DMS114 treated with DMSO at 0.1 percent for 48 hours (cell line): Measurements from ENCODE around the gene FAM89B.
A peak's percentile ranks its signal among the peaks of the same experiment; 100 is the strongest.

Experiments
- DNase-seq: peaks from one replicate; lab custom pipeline; 2025; ENCODE audit not compliant: unreplicated experiment; lab: John Stamatoyannopoulos, UW

FAM89B gene

GRCh38 chr11:65538915-65539743 is 33.2 kb upstream of the FAM89B start:
- no peak for DNase-seq

DNA sequence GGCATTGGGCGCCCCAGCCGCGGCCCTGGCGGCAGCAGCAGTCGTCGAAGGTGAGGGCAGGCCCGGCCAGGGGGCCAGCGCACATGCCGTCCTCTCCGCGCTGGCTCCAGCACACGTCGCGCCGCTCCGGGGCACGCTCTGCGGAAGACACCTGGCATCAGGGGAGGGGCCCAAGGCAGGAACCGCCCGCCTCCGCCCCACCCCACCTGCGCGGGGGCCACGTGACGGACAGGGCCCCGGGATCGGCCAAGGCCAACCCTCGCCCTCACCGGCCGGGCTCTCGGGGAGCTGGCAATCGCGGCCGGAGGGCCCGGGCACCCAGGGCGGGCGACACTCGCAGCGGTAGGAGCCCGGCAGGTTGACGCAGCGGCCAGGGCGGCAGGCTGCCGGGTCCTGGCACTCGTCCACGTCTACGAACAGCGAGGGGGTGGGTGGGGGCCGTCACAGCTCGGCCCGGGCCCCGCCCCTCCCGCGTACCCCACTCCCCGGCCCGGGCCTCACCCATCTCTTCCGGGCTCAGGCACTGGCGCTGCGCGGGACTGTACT is 32.5 kb upstream of the FAM89B start:
- DNase-seq: no peak

GRCh38 chr11:65540290-65541092 is 31.8 kb upstream of the FAM89B start:
- peak; percentile 59 for DNase-seq

DNA sequence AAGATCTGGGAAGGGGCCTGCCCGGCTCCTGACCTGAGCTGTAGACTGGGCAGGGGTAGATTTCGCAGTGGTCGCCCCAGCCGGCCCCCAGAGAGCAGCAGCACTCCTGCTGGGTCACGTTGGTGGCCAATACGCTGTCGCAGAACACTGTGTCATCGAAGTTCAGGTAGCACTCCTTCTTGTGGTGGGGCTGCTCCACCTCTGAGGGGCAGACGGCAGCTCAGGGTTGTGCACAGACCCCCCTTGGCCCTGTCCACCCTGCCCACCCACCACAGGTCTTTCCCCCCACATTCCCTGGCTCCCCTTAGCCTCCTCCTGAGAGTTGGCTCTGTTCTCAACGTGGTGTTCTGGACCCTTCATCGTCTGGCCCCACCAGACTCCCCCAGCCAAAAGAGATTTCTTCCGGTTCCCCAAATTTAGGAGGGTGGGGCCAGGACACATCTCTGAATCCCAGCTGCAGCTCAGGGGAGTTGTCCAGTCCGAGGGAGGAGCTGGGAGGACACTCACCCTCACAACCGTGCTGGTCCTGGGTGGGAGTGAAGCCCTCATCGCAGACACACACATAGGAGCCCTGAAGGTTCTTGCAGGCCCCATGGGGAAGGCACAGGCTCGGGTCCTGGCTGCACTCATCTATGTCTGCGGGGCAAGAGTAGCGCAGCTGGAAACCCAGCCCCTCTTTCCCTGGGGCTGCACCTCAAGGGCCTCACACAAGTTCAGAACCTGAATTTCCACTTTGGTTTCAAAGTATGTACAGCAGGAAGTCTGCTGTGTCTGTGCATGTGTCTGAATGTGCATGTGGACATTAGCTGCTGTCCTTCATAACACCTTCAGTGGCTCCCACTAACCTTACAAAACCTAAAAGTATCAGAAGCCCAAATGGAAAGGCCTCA is 31.0 kb upstream of the FAM89B start:
- DNase-seq: no peak

GRCh38 chr11:65542738-65543390 is 29.5 kb upstream of the FAM89B start:
- DNase-seq: no peak

GRCh38 chr11:65545853-65546216 is 26.5 kb upstream of the FAM89B start:
- no peak for DNase-seq

- no peak for DNase-seq
Observed at GRCh38 chr11:65546217-65546958, 25.9 kb upstream of the FAM89B start.

GRCh38 chr11:65547446-65548125 is 24.8 kb upstream of the FAM89B start:
- DNase-seq: no peak

- DNase-seq: no peak
Observed at GRCh38 chr11:65548395-65548794, 23.9 kb upstream of the FAM89B start.

DNA sequence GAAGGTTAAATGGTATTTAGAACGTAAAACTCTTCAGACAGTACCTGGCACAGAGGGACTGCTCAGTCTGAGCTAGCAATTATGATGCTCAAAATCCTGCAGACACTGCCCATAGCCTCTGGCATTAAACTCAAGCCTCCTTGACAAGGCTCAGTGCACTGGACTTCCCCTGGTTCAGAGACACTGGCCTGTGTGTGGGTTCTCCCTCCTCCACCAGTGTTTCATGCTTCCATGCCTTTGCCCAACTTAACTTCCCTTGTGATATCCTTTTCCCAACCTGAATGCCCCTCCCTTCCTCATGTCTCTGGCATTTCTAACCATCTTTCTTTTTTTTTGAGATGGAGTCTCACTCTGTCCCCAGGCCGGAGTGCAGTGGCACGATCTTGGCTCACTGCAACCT is 23.2 kb upstream of the FAM89B start:
- DNase-seq: no peak

- no peak for DNase-seq
Observed at GRCh38 chr11:65551572-65552387, 20.6 kb upstream of the FAM89B start.

- no peak for DNase-seq
Observed at GRCh38 chr11:65552388-65552951, 19.9 kb upstream of the FAM89B start.

- no peak for DNase-seq
Observed at GRCh38 chr11:65553301-65554001, 18.9 kb upstream of the FAM89B start.

- no peak for DNase-seq
Observed at GRCh38 chr11:65554057-65554818, 18.1 kb upstream of the FAM89B start.

DNA sequence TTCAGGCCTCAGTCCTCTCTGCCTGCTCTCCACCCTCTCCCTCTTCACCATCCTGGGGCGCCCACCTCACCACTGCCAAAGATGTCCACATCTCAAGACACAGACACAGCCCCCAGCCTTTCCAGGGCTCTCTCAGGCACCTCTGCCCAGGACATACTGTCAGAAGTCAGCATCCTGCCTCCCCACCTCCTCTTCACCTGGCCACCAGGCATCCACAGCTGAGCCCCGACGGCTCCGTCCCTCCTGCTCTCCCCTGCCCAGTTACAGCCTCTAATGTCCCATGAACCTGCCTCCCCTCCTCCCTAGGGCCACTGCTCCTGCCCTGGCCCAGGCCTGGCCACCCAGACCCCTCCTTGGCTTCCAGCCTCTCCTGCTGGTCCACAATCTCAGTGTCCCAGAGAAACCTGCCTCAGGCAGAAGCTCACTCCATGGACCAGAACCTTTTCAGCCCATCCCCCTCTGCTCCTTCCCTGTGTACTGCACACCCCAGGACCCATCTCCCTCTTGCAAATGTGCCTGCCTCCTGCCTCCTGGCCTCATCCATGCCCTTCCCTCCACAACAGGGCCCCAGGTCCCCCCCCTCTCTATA is 17.4 kb upstream of the FAM89B start:
- no peak for DNase-seq

- no peak for DNase-seq
Observed at GRCh38 chr11:65555693-65556231, 16.6 kb upstream of the FAM89B start.
